DOHH2 (cell line): Measurements from ENCODE around the gene CACNA1B.

Experiments used
- H3F3A ChIP-seq: fragments of 200-600 bp; sonication (generic), shearing (Covaris generic); 2 replicates; pipeline ENCODE4 v1.6.0; 2016; ENCODE audit warnings: antibody characterized with exemption, mild to moderate bottlenecking; ENCODE audit not compliant: control insufficient read depth, insufficient read depth
- H3K27ac ChIP-seq: fragments of 200-600 bp; sonication (generic); 2 replicates; pipeline ENCODE4 v1.5.1; 2014; ENCODE audit warnings: low read depth, mild to moderate bottlenecking, low read length, moderate library complexity
- H3K27me3 ChIP-seq: fragments of 200-600 bp; sonication (generic); 2 replicates; pipeline ENCODE4 v1.6.1; 2014; ENCODE audit warnings: mild to moderate bottlenecking, low read length, mixed read lengths; ENCODE audit not compliant: control insufficient read depth
- H3K36me3 ChIP-seq: fragments of 200-600 bp; sonication (generic); 2 replicates; pipeline ENCODE4 v1.6.1; 2014; ENCODE audit warnings: mild to moderate bottlenecking, low read length, moderate library complexity, mixed read lengths; ENCODE audit not compliant: control insufficient read depth
- H3K4me1 ChIP-seq: fragments of 200-600 bp; sonication (generic); 2 replicates; pipeline ENCODE4 v1.6.1; 2014; ENCODE audit warnings: mild to moderate bottlenecking, low read length, mixed read lengths; ENCODE audit not compliant: control insufficient read depth
- H3K4me2 ChIP-seq: fragments of 200-600 bp; sonication (generic); 2 replicates; pipeline ENCODE4 v1.6.0; 2014; ENCODE audit warnings: mild to moderate bottlenecking, low read length, moderate library complexity
- H3K4me3 ChIP-seq: fragments of 200-600 bp; sonication (generic); 2 replicates; pipeline ENCODE4 v1.5.1; 2014; ENCODE audit warnings: mild to moderate bottlenecking, low read length, mixed read lengths
- H3K79me2 ChIP-seq: fragments of 200-600 bp; sonication (generic); 2 replicates; pipeline ENCODE4 v1.6.1; 2014; ENCODE audit warnings: mild to moderate bottlenecking, low read length, mixed read lengths; ENCODE audit not compliant: control insufficient read depth
- H3K9me2 ChIP-seq: fragments of 200-600 bp; sonication (generic); replicated peaks from 2 replicates; pipeline ENCODE4 v1.6.1; 2014; ENCODE audit warnings: mild to moderate bottlenecking, low read length, mixed read lengths; ENCODE audit not compliant: control insufficient read depth
- H3K9me3 ChIP-seq: fragments of 200-600 bp; sonication (generic); 2 replicates; pipeline ENCODE4 v1.6.1; 2014; ENCODE audit warnings: antibody characterized with exemption, low read length, mixed read lengths; ENCODE audit not compliant: control insufficient read depth, insufficient read depth
- H4K20me1 ChIP-seq: fragments of 200-600 bp; sonication (generic); 2 replicates; pipeline ENCODE4 v1.6.0; 2014; ENCODE audit warnings: low read depth, mild to moderate bottlenecking, antibody characterized with exemption, low read length, moderate library complexity; ENCODE audit not compliant: control insufficient read depth, insufficient read depth
- EZH2phosphoT487 ChIP-seq: fragments of 200-600 bp; sonication (generic); IDR thresholded peaks from 2 replicates; pipeline ENCODE4 v1.6.1; 2017; ENCODE audit warnings: borderline replicate concordance, mild to moderate bottlenecking, antibody characterized with exemption, low read length, moderate library complexity, mixed read lengths
- TF ChIP-seq, protein P1 (sequence below): fragments of 200-600 bp; sonication (generic); IDR thresholded peaks from one replicate; pipeline ENCODE4 v1.5.1; 2014; ENCODE audit warnings: antibody characterized with exemption, mild to moderate bottlenecking, low read depth, low read length; ENCODE audit not compliant: poor library complexity, severe bottlenecking

The CACNA1B gene

DNA sequence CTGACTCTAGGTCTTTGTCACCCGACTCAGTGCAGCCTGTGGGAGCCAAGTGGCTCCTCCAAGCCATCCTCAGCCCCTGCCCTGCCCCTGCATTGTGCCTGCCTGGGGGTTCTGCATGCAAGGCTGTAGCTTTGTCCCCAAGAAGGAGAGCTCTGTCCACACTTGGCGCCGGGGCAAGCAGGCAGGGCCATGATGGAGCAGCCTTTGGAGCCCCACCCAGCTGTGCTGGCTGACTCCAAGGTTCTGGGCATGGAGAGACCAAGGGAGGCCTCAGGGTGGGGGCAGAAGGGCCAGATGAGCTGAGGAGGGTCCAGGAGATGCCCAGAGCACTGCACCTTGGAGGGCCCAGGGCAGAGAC lies 226.2 kb downstream of the CACNA1B start:
- no peaks in the 10 kb centered on the region for H4K20me1 ChIP-seq
- H3F3A ChIP-seq = no peaks in the 10 kb centered on the region
- no peaks in the 10 kb centered on the region for H3K27me3 ChIP-seq
- no peaks in the 10 kb centered on the region for H3K79me2 ChIP-seq
- TF ChIP-seq, protein P1, sequence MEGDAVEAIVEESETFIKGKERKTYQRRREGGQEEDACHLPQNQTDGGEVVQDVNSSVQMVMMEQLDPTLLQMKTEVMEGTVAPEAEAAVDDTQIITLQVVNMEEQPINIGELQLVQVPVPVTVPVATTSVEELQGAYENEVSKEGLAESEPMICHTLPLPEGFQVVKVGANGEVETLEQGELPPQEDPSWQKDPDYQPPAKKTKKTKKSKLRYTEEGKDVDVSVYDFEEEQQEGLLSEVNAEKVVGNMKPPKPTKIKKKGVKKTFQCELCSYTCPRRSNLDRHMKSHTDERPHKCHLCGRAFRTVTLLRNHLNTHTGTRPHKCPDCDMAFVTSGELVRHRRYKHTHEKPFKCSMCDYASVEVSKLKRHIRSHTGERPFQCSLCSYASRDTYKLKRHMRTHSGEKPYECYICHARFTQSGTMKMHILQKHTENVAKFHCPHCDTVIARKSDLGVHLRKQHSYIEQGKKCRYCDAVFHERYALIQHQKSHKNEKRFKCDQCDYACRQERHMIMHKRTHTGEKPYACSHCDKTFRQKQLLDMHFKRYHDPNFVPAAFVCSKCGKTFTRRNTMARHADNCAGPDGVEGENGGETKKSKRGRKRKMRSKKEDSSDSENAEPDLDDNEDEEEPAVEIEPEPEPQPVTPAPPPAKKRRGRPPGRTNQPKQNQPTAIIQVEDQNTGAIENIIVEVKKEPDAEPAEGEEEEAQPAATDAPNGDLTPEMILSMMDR = no peak
- no peak for TF ChIP-seq EZH2phosphoT487
- H3K4me2 ChIP-seq = no peak overlapping the region
- H3K9me2 ChIP-seq = no peaks in the 10 kb centered on the region
- no peaks in the 10 kb centered on the region for H3K9me3 ChIP-seq
- no peak overlapping the region for H3K4me3 ChIP-seq
- no peak overlapping the region for H3K27ac ChIP-seq
- no peaks in the 10 kb centered on the region for H3K4me1 ChIP-seq
- H3K36me3 ChIP-seq = no peaks in the 10 kb centered on the region

- Histone ChIP-seq H3K27ac (no peak overlapping the region), H3K9me2 (no peaks in the 10 kb centered on the region), H3K4me1 (no peaks in the 10 kb centered on the region), H3K4me3 (no peak overlapping the region), H3F3A (no peaks in the 10 kb centered on the region), H3K9me3 (no peaks in the 10 kb centered on the region), H3K79me2 (no peaks in the 10 kb centered on the region), H4K20me1 (no peaks in the 10 kb centered on the region), H3K36me3 (no peaks in the 10 kb centered on the region), H3K27me3 (no peaks in the 10 kb centered on the region), H3K4me2 (no peak overlapping the region)
- TF ChIP-seq, protein P1 = no peak
- TF ChIP-seq EZH2phosphoT487 = no peak
Measured at GRCh38 chr9:138104251-138105122, 226.9 kb downstream of the CACNA1B start.

DNA sequence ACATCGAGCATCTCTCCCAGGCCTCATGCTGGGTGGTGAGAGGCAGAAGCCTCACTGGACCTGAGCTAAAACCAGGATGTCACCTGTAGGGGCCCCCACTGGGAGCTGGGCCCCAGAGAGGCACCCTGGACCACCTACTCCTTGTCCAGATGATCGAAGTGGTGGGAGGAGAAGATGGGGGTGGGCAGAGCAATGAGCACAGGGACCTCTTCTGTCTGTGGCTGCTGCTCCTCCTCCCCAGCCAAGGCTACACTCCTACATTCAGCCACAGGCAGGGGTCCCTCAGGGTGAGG lies 227.5 kb downstream of the CACNA1B start:
- Histone ChIP-seq H3F3A (no peaks in the 10 kb centered on the region), H3K4me3 (no peak overlapping the region), H3K4me1 (no peaks in the 10 kb centered on the region), H3K27me3 (no peaks in the 10 kb centered on the region), H4K20me1 (no peaks in the 10 kb centered on the region), H3K36me3 (no peaks in the 10 kb centered on the region), H3K9me3 (no peaks in the 10 kb centered on the region), H3K79me2 (no peaks in the 10 kb centered on the region), H3K9me2 (no peaks in the 10 kb centered on the region), H3K27ac (no peak overlapping the region), H3K4me2 (no peak overlapping the region)
- no peak for TF ChIP-seq EZH2phosphoT487
- TF ChIP-seq, protein P1 = no peak
